Transverse colon (tissue), 4 donors: ENCODE data around the gene GRAP. TPM values are rescaled to one million over a fixed set of nuclear protein-coding genes. Genes with fewer than 3 reads are reported as not detected.

Experiments
- DNase-seq: peaks from one replicate; pipeline ENCODE4 v3.0.0-alpha.2; 2019
- H3K27ac ChIP-seq, 4 donors: fragments of 200-600 bp; sonication (generic); 2 replicates each; pipeline ENCODE4 v1.5.1; 2016 to 2018; ENCODE audit warnings: inconsistent platforms in 4 of 4
- H3K27me3 ChIP-seq: fragments of 200-600 bp; sonication (generic); 2 replicates; pipeline ENCODE4 v1.5.1; 2017; ENCODE audit warnings: inconsistent platforms
- H3K36me3 ChIP-seq, 4 donors: fragments of 200-600 bp; sonication (generic); 2 replicates each; pipeline ENCODE4 v1.5.1; 2017 to 2019; ENCODE audit warnings: inconsistent platforms in 4 of 4
- H3K4me1 ChIP-seq, 4 donors: fragments of 200-600 bp; sonication (generic); 2 replicates each; pipeline ENCODE4 v1.5.1; 2017 to 2020; ENCODE audit warnings: inconsistent platforms in 4 of 4
- H3K4me3 ChIP-seq, 4 donors: fragments of 200-600 bp; sonication (generic); 1 replicate in 1 of 4; 2 replicates in 3 of 4; pipeline versions ENCODE4 v1.5.1 to v1.6.1; 2017 to 2019; ENCODE audit warnings: inconsistent platforms in 4 of 4
- H3K9me3 ChIP-seq, 2 donors: fragments of 200-600 bp; sonication (generic); 2 replicates each; pipeline ENCODE4 v1.5.1; 2017 to 2019; ENCODE audit warnings: inconsistent platforms in 2 of 2
- CTCF ChIP-seq, 5 experiments: fragments of 200-600 bp in 3 of 5; fragments of 450-650 bp in 2 of 5; sonication (generic) in 3 of 5; IDR thresholded peaks; 1 replicate in 2 of 5; 2 replicates in 3 of 5; pipeline ENCODE4 v1.5.1; 2016 to 2017; ENCODE audit warnings: antibody characterized with exemption in 5 of 5, inconsistent platforms in 3 of 5, mild to moderate bottlenecking in 2 of 5, moderate library complexity in 1 of 5
- EP300 ChIP-seq: sonication (generic); formaldehyde crosslinking; IDR thresholded peaks from one replicate; pipeline ENCODE4 v1.6.1; 2017; ENCODE audit warnings: antibody characterized with exemption, low read depth
- POLR2A ChIP-seq: fragments of 450-650 bp; IDR thresholded peaks from one replicate; pipeline ENCODE4 v1.6.1; 2016; ENCODE audit warnings: antibody characterized with exemption, mild to moderate bottlenecking, moderate library complexity
- POLR2AphosphoS5 ChIP-seq, 3 donors: sonication (generic); formaldehyde crosslinking; IDR thresholded peaks; one replicate each; pipeline ENCODE4 v1.6.1; 2016; ENCODE audit warnings: antibody characterized with exemption in 3 of 3
- WGBS, 2 donors: methylation state at CpG; one replicate each; pipeline ENCODE4 v1.1.5; 2018; ENCODE audit warnings: low coverage in 1 of 2; 5-methylcytosine and 5-hydroxymethylcytosine counted together
- in situ Hi-C, 4 donors: fragments of 200-750 bp; cut with MboI; loops; one replicate each; pipeline versions ENCODE4 v1.15.0 to v1.15.1; 2017; ENCODE audit warnings: low sequenced_read_pairs in 3 of 4, low pct_ligation_motif_present in 1 of 4, low pct_unique_long_range_greater_than_20kb in 1 of 4
- intact Hi-C: fragments of 100-400 bp; cut with DNase I; formaldehyde crosslinking; loops from one replicate; pipeline ENCODE4 v1.15.1; 2023; ENCODE audit warnings: low total_unique reads
- total RNA-seq, 4 donors: library from RNA; depleted of rRNA; stranded (reverse); fragments of >200 nt; gene quantifications; one replicate each; pipeline ENCODE4 v1.1.0, GENCODE V29; 2016

The GRAP gene
- total RNA-seq, 4 donors from 2014 or later = 1.6 to 20.2 (median 5.5) TPM

- H3K36me3 ChIP-seq = no peaks in the 10 kb centered on the region
- intact Hi-C loops (no loop called here), in situ Hi-C loops (no loop called here)
- H3K9me3 ChIP-seq = no peaks in the 10 kb centered on the region
- 83 to 84% methylated on average over 2 to 13 of the region's 13 CpGs for WGBS, 2 donors
- peak overlapping the region; percentile 77 to 94 (median 91) for H3K27ac ChIP-seq
- TF ChIP-seq POLR2A (no peak), CTCF (IDR thresholded peaks at IDR 0.05) (no peak), POLR2AphosphoS5 (IDR thresholded peaks at IDR 0.05) (no peak), EP300 (no peak)
- no peaks in the 10 kb centered on the region for H3K27me3 ChIP-seq
- H3K4me3 ChIP-seq = peak overlapping the region in 3 of 4 donors; percentile 64 to 86 (median 80)
- H3K4me1 ChIP-seq = peaks cover 6 to 42% (median 35%) of the 10 kb centered on the region in 4 donors
- no peak for DNase-seq
Measured at GRCh38 chr17:19005137-19005773, 41.5 kb downstream of the GRAP start.

- H3K4me3 ChIP-seq = peak within 1 kb of the TSS; percentile 64 to 86 (median 81)
- H3K4me1 ChIP-seq = peaks cover 6 to 40% (median 35%) of the 10 kb centered on the region in 4 donors
- peak; percentile 92 for DNase-seq
- H3K27ac ChIP-seq = peak within 1 kb of the TSS; percentile 77 to 94 (median 91)
- in situ Hi-C loops = no loop called here
- H3K27me3 ChIP-seq = no peaks in the 10 kb centered on the region
- no peak for TF ChIP-seq CTCF (IDR thresholded peaks at IDR 0.05)
- peak; percentile 80 for TF ChIP-seq POLR2A
- TF ChIP-seq POLR2AphosphoS5 (IDR thresholded peaks at IDR 0.05) = peak; percentile 63 to 77 (median 71)
- no peaks in the 10 kb centered on the region for H3K36me3 ChIP-seq
- intact Hi-C loops = no loop called here
- WGBS, 2 donors = 6% methylated on average over 56 of the region's 67 CpGs; no CpG with 5 or more reads in 1 of the 2 donors
- no peaks in the 10 kb centered on the region for H3K9me3 ChIP-seq
Measured at GRCh38 chr17:19004421-19005136, 42.2 kb downstream of the GRAP start, which contains the start of gene FAM83G. FAM83G (minus strand) TSS chr17:19004764; CDS start chr17:19004041, 723 bp downstream.

GRCh38 chr17:19003543-19004420 is 43.0 kb downstream of the GRAP start:
- peak; percentile 75 for DNase-seq
- TF ChIP-seq EP300 = no peak
- TF ChIP-seq POLR2A = peak; percentile 59
- TF ChIP-seq POLR2AphosphoS5 (IDR thresholded peaks at IDR 0.05) = peak; percentile 12 to 41 (median 37)
- TF ChIP-seq CTCF (IDR thresholded peaks at IDR 0.05) = no peak
- in situ Hi-C loops = no loop called here
- peak overlapping the region; percentile 77 to 94 (median 91) for H3K27ac ChIP-seq
- peaks cover 6 to 40% (median 35%) of the 10 kb centered on the region in 4 donors for H3K4me1 ChIP-seq
- peak overlapping the region; percentile 64 to 86 (median 81) for H3K4me3 ChIP-seq
- no peaks in the 10 kb centered on the region for H3K36me3 ChIP-seq
- H3K9me3 ChIP-seq = no peaks in the 10 kb centered on the region
- intact Hi-C loops = no loop called here
- WGBS, 2 donors = 29% methylated on average over 67 of the region's 73 CpGs; no CpG with 5 or more reads in 1 of the 2 donors
- H3K27me3 ChIP-seq = no peaks in the 10 kb centered on the region
